Fibroblast of lung (primary cell): ENCODE data around the gene TMEM121B.

ENCODE experiments used
- CTCF ChIP-seq, 2 donors: IDR thresholded peaks in 1 of 2; conservative IDR thresholded peaks in 1 of 2; 1 replicate in 1 of 2; 2 replicates in 1 of 2; pipeline ENCODE4 v1.5.1; 2011 to 2012; ENCODE audit warnings: low read length in 2 of 2, control low read depth in 1 of 2, inconsistent platforms in 1 of 2, low read depth in 1 of 2, mild to moderate bottlenecking in 1 of 2
- EZH2 ChIP-seq: IDR thresholded peaks from 2 replicates; pipeline ENCODE4 v1.5.1; 2012; ENCODE audit warnings: low read length, control low read depth, mild to moderate bottlenecking; ENCODE audit errors: missing control alignments

- TF ChIP-seq EZH2 = no peak
- TF ChIP-seq CTCF (conservative IDR thresholded peaks at IDR 0.05 in 1 of 2, IDR thresholded peaks at IDR 0.05 in 1 of 2; ENCODE audit: low read depth in 1 of 2, low read length in 2 of 2) = no peak
Measured at GRCh38 chr22:17162731-17163130, 41.6 kb upstream of the TMEM121B start.
